HG03039 (cell line): ENCODE data around the gene KCNN3.

ENCODE experiments used
- ATAC-seq: cut with Tn5 transposase; IDR thresholded peaks from one replicate; pipeline ENCODE4 v1.9.1; 2021; ENCODE audit warnings: mild to moderate bottlenecking, moderate library complexity; ENCODE audit not compliant: unreplicated experiment

Gene KCNN3

DNA sequence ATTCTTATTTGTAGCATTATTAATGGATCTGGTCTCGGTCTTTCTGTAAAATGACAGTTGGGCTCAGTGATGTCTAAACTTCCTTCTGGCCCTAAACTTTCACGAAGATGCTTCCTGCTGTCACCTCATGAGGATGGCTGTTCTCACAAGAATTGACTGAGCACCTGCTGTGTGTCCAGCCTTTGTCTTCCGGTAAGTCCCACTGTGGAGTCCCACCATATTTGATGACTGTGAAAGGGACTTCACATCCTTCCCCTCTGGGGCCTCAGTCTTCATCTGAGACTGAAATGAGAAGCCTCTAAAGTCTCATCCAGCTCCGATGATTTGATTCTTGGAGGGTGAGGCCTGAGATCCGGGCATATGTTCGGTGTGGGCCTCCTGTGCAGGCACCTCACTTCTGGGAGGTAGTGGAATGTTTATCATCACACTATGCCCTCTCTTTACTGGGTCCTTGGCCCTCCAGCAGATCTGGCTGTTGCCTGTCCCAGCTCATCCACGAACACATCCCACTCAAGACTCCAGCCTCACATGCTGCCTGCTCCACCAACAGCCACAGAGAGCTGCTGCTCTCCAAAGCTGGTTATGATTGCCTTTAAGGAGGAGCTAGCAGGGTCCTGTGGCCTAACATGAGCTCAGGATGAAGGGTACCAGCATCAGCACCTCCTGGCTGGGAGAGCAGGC lies 95.8 kb downstream of the KCNN3 start:
- ATAC-seq, result no peak

DNA sequence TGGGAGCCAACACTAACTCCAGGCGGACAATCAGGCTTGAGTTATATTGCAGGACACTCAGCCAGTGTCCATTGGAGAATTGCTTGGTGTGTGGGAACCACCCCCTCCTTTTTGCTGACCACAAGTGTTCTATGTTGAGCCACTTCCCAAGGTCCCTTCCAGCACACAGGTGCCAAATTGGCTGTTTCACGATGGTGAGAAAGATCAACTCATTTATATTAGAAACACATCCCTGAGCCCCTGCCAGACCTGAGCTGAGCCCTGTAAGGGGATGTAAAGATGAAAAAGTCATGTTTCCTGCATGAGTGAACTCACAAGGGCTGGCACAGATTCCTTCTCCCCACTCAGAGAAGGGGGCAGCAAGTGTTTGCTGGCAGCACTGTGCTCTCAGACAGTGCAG lies 96.5 kb downstream of the KCNN3 start:
- no peak for ATAC-seq

DNA sequence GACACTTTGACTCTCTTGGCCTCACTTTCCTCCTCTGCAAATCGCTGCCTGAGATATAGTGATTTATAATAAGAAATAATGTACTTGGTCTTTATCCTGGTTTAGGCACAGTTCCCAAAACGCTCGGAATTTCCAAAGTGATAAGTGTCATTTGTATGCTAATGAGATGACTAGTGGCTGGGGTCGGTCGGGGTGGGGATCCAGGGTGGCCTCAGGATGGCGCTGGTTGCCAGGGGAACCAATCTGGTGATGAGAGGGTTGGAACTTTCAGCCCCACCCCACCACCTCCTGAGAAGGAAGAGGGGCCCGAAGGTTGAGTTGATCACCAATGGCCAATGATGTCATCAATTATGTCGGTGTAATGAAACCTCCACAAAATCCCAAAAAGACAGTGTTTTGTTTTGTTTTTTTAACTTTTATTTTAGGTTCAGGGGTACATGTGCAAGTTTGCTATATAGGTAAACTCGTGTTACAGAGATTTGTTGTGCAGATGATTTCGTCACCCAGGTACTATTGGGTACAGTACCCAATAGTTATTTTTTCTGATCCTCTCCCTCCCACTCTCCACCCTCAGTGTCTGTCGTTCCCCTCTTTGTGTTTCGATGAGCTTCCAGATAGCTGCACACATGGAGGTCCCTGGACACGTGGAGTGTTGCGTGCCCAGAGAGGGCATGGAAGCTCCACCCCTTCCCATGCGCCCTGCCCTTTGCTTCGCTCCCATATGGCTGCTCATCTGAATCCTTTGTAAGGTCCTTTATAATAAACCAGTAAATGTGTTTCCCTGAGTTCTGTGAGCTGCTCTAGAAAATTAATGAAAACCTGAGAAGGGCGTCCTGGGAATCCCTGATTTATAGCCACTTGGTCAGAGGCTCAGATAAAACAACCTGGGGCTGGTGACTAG lies 97.2 kb downstream of the KCNN3 start:
- ATAC-seq, result no peak

DNA sequence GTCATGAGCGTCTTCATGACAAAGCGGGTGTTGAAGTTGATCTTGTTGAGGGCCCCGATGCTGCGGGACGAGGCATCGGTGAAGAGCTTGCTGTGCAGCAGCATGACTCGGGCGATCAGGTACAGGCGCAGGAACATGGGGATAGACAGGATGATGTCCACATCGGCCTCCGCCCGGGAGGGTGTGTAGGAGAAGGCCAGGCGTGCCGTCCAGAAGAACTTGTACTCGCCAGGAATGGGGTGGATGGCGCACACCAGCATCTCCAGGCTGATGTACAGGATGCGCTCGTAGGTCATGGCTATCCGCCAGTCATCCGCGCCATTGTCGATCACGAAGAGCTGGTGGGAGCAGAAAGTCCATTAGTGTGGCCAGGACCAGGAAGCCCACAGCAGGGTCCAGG lies 98.0 kb downstream of the KCNN3 start:
- ATAC-seq, result no peak

DNA sequence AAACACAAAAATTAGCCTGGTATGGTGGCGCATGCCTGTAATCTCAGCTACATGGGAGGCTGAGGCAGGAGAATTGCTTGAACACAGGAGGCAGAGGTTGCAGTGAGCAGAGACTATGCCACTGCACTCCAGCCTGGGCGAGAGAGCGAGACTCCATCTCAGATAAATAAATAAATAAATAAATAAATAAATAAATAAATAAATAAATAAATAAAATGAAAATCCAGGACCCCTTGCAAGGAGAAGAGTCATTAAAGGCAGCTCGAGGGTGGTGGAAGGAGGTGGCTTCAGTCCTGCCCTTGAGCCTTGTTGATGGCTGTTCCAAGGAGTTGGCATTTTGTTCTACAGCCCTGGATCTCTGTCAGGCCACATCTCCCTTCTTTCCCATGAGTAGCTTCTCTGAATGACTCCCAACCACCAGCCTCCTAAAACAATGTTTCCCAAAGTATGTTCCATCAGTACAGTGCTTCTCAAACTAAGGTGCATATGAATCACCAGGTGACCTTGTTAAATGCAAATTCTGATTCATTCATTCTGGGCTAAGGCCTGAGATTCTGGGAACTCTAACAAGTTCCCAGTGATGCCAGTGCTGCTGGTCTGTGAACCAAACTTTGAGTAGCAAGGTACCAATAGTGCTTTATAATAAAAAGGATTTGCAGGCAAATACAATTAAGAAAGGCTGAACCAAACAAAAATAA lies 99.0 kb downstream of the KCNN3 start:
- no peak for ATAC-seq

DNA sequence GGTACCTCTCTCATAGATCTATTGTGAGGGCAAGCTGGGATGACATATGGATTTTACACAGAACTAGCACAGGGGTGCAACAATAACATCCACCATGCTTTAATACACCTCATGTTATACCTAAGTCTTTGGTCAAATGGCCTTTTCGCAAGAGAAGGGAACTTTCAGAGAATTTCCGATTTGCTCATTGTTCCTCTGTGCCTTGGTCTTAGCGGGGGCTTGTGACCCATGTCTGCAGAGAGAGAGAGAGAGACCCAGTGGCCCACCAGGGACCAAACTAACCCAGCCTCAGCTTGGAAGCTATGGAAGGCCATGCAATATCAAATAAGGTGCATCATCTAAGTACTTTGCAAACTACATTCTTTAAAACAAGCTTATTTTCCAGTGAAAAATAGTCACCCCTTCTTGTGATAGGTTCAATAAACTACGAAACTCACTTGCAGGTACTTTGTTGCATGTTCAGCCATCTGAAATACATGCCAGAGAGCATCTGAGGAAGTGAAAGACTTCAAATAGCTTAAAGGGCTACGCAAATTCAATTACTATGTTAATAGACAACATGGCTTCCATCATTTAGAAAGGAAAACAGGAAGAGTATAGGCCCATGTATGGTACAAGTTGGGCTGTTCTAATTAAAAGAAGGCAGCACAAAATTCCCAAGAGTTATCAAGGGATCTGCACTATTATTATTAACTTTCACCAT lies 100.7 kb downstream of the KCNN3 start:
- ATAC-seq, result no peak

DNA sequence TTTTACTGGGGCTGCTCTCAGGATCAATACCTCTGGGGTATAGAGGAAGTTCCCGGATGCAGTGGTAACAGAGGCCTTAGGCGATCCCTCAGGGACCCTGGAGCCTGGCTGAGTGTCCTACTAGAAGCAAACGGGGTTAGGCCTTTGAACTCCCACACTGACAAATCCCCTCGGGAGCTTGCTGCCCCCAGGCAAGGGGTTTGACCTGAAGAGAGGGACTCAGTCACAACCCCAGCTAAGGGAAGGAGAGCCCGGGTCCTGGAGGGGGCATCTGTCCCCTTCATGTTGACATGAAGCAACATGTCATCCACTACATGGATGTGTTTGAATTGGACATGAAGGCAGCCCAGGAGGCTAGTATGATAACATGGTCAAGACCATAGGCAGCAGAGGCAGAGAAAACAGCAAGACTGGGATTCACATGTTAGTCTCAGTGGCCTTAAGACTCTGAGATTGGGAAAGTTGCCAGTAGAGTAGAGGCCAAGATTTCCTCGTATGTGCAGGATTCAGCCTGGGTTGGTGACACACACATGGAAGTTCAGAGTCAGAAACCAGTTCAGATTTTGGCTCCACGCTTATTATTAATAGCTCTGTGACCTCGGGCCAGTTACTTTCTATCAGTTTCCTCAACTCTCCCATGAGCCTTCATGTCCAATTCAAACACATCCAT lies 101.5 kb downstream of the KCNN3 start:
- ATAC-seq, result no peak

DNA sequence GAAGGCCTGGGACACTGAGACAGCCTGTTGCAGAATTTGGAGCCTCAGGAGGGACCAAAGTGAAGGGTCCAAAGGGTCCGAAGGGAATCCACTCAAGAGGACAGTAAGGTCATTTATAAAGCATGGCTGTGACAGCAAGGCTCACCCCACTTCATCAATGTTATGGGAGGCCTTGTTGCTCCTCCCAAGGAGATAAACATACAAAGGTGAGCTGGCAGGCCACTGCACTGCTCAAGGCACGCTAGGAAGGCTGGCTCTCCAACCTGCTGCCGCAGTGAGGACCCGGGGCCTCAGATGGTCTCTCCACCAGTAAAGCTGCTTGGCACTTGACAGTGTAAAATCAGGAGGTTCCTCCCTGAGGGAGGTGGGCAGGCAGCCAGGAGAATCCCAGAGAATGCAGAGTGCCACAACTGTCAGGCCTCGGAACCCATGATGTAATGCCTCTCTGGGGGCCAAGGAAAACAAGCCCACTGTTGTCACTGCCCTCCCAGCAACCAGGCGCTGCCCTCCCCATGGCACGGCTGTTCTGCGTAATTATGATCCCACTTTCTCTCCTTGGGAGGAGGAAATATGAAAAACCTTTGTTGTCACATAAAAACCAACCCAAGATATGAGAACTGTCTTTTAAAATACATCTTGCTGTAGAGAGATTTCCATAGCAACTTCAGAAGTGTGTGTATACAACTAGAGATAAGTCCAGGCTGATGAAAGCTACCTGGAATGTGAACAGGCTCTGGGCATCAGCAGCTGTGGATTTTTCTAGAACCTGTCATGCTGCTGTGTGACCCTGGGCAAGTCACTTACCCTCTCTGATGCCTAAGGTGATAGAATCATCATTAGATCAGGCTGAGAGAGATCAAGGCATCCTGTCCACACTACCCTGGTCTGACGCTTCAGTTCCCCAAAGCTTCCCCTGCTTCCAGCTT lies 102.5 kb downstream of the KCNN3 start:
- no peak for ATAC-seq

DNA sequence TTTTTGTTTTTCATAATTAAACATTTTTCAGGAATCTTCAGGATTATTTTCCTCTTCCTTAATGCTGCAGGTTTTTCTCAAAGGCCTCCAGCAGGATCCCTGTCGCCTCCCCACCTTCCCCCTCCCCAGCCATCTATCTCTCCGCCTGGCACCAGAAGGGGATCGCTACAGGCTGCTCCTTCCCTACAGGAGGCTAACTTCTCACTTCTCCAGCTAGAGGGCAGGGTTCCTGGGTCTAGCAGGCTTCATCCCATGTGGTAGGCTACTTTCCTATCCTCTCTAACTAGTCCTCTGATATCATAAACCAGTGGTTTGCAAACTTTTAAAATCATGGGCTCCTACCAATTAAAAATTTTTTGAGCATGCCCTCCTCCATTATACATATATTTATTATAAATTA lies 104.1 kb downstream of the KCNN3 start:
- ATAC-seq, result no peak

DNA sequence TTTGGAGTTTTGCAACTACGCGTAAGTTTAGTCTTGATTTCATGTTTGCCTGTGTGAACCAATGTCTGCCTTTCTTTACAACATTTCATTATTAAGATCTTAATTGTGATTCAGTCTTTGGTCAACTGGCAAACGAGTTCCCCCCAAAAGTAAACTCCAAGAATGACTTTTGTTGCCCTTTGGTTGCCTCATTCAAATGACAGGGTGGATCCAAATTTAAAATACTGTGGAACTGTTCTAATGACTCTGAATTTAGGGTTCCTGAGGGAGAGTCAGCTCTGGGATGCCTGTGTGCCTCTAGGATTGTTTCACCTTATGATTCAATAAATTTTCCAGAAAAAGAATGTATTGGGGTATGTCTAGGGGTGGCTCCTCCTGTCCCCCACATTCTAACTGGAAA lies 105.3 kb downstream of the KCNN3 start:
- ATAC-seq, result no peak

DNA sequence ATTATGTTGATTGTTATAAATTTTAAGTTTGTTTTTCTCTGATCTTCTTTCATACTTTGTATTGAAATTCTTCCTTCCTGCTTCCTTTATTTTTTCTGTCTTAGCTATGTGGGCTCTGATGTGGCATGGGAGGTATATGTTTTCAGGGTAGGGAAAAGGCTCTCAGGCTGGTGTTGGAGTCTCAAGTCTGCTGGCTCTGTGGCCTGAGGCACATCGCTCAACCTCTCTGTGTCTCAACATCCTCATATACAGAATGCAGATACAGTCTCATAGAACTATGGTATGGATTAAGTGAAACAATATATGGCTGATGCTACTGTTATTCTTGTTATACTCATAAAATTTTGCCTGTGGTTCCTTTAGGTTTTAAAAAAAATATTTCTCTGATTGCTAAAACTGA lies 105.9 kb downstream of the KCNN3 start:
- ATAC-seq, result no peak

DNA sequence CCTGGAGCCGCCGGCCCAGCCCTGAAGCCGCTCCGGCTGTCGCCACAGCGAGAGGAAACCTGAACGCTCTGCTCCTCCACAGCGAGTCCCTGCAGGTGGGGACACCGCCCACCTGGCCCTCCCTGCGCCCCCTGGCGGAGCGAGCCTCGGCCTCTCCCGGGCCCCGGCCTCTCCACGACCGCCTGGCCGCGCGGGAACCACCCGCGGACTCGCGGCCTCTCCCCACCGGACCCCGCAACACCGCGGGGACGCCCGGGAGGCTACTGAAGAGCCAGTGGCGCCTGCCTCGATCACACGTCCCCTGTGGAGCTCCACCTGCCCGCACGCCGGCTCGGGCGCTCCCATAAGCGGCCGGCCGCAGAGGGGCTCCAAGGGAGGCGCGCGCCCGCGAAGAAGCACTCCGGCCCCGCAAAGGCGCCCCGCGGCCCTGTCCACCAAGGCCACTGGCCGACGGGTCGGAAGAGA lies 109.6 kb downstream of the KCNN3 start:
- ATAC-seq, result no peak

DNA sequence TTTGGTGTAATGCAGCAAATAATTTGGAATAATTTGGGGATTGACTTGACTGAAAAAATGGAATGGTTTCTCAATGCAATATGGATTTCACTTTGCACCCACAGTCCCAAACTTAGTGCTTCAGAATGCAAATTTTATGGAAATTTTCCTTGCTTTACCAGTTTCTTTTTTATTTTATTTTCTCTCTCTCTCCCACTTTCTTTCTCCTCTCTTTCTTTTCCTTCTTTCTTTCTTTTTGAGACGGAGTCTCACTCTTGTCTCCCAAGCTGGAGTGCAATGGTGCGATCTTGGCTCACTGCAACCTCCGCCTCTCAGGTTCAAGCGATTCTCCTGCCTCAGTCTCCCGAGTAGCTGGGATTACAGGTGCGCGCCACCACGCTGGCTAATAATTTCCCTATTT lies 110.3 kb downstream of the KCNN3 start:
- ATAC-seq, result no peak

DNA sequence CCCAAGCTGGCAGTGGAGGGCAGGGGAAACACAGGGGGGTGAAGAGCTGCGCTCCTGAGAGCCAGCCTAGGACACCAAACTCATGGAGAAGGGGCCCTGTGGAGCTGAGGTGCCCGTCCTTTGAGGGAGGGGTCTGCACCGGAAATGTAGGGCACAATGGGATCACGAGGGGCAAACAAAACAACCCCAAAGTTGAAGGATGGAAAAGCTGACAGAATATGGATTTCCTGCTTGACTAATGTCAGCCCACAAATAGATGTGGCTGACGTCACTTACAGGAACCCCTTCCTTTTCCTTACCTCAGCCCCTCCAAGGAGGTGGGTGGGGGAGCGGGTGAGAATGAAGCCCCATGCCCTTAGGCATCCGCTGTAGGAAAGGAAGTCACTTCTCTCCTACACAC lies 110.9 kb downstream of the KCNN3 start:
- ATAC-seq, result no peak

DNA sequence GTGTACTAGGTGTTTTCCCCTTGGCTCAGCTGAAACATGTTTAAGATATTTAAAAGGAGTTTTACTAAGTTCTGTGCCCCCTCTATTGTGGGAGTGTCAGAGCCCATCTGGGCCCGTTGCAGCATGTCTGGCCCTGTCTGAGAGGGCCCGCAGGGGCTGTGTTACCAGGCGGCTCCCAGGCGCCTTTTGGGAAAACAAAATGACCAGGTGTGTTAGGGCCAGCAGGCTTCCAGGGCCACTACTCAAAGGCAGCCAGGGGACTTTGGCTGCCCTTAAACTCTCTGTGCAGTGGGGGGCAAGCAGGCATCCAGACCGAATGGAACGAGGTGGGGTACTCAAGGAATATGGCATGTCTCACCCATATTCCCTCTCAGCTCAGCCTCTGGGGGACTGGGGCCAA lies 111.7 kb downstream of the KCNN3 start:
- ATAC-seq, result no peak

DNA sequence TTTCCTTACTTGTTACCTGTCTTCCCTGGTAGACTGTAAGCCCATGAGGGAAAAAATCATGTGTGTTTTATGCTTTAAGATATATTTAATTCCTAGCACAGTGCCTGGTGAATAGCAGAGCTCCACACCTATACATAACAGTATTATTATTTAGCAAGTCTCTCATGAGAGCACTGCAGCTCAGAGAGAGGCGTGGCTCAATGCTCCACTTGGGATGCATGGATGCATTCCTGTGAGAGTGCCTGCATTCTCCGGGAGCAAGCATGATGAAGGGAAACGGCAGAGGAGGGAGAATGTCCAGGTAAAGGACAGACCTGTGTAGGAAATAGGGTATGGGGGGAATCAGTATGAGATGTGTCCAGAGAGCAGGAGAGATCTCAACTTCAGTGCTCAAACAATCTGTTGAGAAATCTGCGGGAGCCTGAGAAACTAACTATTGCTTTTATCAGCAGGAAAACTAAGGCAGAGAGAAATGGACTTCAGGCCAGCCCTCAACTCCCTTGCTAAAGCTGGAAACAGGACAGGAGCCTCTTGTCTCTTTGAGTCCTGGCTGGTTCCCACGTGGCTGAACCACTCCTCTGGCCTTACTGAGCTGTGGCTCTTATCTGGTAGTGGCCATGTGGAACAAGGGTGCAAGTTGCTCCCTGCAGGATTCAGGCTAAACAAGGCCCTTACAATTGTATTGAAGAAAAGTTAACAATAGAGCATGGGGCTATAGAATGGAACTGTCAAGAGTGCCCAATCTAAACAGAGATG lies 113.1 kb downstream of the KCNN3 start:
- ATAC-seq, result no peak

DNA sequence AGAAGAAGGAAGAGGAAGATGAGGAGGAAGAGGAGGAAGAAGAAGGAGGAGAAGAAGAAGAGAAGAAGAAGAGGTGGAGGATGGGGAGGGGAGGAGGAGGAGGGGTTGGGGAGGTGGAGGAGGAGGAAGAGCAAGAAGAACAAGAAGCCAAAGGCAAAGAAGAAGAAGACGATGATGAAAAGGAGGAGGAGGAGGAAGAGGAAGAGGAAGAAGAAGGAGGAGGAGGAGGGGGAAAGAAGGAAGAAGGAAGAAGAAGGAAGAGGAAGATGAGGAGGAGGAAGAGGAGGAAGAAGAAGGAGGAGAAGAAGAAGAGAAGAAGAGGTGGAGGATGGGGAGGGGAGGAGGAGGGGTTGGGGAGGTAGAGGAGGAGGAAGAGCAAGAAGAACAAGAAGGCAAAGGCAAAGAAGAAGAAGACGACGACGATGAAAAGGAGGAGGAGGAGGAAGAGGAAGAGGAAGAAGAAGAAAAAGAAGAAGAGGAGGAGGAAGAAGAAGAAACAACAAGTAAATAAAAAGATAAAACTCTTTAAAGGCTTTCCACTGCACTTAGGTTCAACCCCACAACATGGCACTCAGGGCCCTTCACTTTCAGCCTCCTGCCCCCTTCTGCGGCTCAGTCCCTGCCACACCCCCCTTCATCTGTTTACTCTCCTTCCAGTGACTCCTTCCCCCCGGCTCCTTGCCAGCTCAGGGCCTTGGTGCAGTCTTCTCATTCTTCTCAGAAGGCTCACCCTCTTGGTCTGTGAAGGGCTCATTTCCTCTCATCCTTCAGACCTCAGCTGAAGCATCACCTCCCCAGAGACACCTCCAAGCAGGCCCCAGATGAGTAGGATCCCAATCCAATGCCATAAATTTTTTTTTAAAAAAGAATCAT lies 114.0 kb downstream of the KCNN3 start:
- no peak for ATAC-seq

DNA sequence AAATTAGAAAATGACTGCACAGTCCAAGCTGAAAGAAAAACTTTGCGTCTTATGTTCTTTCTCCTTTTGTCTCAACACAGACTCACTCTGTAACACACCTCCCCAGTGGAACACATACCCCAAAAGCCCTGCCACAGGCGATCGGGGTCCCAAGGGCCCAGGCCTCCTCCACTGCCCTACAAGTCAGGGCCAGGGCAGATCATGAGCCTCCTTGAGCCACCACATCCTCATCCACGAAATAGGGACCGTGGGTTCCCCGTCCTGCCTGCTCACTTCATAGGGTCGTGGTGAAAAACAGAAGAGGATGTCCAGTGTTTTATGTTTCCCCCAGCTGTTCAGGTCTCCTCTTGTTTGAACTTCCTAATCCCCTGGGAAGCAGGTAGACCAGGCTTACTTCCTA lies 116.7 kb downstream of the KCNN3 start:
- no peak for ATAC-seq
